VCaP (cell line): ENCODE measurements around the gene KCNV2.
"Not testable (repeated sequence)": the region's sequence is repeated elsewhere in the genome, so short reads cannot be mapped to it uniquely, and the experiment has no call there.

Experiments used
- H3K27ac ChIP-seq: fragments of 450-650 bp; 2 replicates; pipeline ENCODE4 v1.5.1; 2017
- CTCF ChIP-seq: fragments of 450-650 bp; conservative IDR thresholded peaks from 2 replicates; pipeline ENCODE4 v1.5.1; 2017; ENCODE audit warnings: mild to moderate bottlenecking, moderate library complexity

Gene KCNV2

DNA sequence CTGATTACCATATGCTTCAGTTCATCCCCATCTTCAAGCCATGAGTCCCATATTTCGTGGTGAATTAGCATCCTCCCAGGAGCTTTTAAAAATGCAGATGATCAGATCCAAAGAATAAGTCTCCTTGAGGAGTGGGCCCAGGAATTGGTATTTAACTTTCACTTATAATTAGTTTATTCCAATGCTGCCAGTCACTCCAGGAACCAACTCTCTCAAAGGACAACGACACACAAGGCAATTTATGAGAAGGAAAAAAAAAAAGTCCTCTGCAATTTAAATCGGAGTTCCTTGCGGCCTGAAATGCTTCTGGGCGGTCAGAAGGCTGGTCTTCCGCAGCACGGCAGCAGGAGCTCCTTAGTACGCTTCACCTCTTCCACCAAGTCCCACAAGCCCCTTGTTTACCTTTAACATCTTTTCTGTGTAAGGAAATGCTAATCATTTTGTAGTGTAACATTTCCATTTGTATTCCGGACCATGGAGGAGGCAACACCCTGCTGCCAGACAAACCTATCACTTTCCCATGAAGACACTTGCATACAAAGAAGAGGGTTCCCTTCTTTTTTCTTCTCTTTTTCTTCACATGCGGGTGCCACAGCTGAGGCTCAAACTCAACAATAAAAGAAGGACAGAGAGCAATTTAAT, 16.3 kb upstream of the KCNV2 start:
- no peak for TF ChIP-seq CTCF
- peak overlapping the region; percentile 21; the same call in 1 of the 2 replicates for H3K27ac ChIP-seq

- TF ChIP-seq CTCF: no peak
- no peak overlapping the region for H3K27ac ChIP-seq
These were observed 12.8 kb upstream of the KCNV2 start for GRCh38 chr9:2704504-2704903.

DNA sequence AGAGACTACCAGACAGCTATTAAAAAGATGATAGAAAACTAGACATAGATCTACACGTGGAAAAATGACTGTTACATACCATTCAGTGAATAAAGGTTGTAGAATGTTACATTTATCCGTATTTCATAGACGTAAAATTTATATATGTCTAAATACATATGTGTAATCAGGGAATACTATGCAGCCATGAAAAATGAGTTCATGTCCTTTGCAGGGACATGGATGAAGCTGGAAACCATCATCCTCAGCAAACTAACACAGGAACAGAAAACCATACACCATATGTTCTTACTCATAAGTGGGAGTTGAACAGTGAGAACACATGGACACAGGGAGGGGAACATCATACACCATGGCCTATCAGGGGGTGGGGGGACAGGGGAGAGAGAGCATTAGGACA, 10.1 kb upstream of the KCNV2 start:
- not testable (repeated sequence) for H3K27ac ChIP-seq

DNA sequence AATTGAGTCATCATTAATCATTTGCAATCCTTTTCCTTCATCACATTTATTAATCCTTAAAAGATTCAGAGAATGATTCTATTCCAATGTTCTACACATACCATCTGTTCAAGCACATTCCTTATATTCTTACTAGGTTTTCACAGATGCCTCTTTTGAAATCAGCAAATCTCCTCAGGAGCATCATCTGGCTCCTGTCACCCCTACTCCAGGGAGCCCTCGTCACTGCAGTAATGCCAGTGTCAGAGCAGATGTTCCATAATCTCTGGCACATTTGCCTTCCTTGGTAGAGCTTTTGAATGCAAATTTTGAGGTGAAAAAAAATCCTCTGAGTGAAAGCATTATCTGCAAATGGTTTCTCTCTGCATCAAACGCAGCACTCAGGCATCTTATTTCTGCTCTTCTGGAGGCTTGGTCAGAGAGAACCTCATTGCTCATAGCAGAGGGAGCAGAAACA, 7.6 kb upstream of the KCNV2 start:
- TF ChIP-seq CTCF: no peak
- H3K27ac ChIP-seq: no peak overlapping the region

GRCh38 chr9:2711716-2712115, 5.6 kb upstream of the KCNV2 start:
- no peak for TF ChIP-seq CTCF
- no peak overlapping the region for H3K27ac ChIP-seq

GRCh38 chr9:2718001-2718697, 839 bp downstream of the KCNV2 start:
- no peak overlapping the region for H3K27ac ChIP-seq
- TF ChIP-seq CTCF: no peak

DNA sequence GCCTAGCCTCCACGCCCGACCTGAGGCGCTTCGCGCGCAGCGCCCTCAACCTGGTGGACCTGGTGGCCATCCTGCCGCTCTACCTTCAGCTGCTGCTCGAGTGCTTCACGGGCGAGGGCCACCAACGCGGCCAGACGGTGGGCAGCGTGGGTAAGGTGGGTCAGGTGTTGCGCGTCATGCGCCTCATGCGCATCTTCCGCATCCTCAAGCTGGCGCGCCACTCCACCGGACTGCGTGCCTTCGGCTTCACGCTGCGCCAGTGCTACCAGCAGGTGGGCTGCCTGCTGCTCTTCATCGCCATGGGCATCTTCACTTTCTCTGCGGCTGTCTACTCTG, 1.4 kb downstream of the KCNV2 start:
- H3K27ac ChIP-seq: no peak overlapping the region
- no peak for TF ChIP-seq CTCF

GRCh38 chr9:2720179-2720654, 2.9 kb downstream of the KCNV2 start:
- TF ChIP-seq CTCF: no peak
- no peak overlapping the region for H3K27ac ChIP-seq
